Heart right ventricle (tissue), 16 donors: ENCODE results near the gene C17orf50. TPM values are rescaled to one million over a fixed set of nuclear protein-coding genes. Genes with fewer than 3 reads are reported as not detected.

Experiments used
- ATAC-seq, 8 donors: fragments of 200-7000 bp; cut with Tn5 transposase; one replicate each; pipeline ENCODE4 v1.9.1; 2020; ENCODE audit warnings: mild to moderate bottlenecking in 8 of 8, moderate library complexity in 8 of 8, moderate number of reproducible peaks in 1 of 8
- DNase-seq, 2 donors: peaks; one replicate each; pipeline ENCODE4 v3.0.0-alpha.2; 2020
- H3K27ac ChIP-seq, 10 donors: fragments of 200-600 bp; sonication (generic) in 2 of 10; one replicate each; pipeline versions ENCODE4 v1.5.0 to v1.8.0; 2020 to 2022; ENCODE audit warnings: mild to moderate bottlenecking in 3 of 10
- H3K27me3 ChIP-seq, 7 donors: fragments of 200-600 bp; one replicate each; pipeline ENCODE4 v1.8.0; 2021 to 2022; ENCODE audit warnings: mild to moderate bottlenecking in 2 of 7
- H3K36me3 ChIP-seq, 9 donors: fragments of 200-600 bp; sonication (generic) in 1 of 9; one replicate each; pipeline versions ENCODE4 v1.5.0 to v1.8.0; 2020 to 2022; ENCODE audit warnings: mild to moderate bottlenecking in 2 of 9
- H3K4me1 ChIP-seq, 9 donors: fragments of 200-600 bp; sonication (generic) in 1 of 9; one replicate each; pipeline versions ENCODE4 v1.5.0 to v1.8.0; 2020 to 2022; ENCODE audit warnings: mild to moderate bottlenecking in 4 of 9
- H3K4me3 ChIP-seq, 10 donors: fragments of 200-600 bp; sonication (generic) in 2 of 10; one replicate each; pipeline versions ENCODE4 v1.5.0 to v1.8.0; 2020 to 2022; ENCODE audit warnings: mild to moderate bottlenecking in 7 of 10, moderate library complexity in 2 of 10
- H3K9me3 ChIP-seq, 11 donors: fragments of 200-600 bp in 10 of 11; sonication (generic) in 2 of 11; one replicate each; pipeline versions ENCODE4 v1.5.0 to v1.8.0; 2013 to 2022; ENCODE audit warnings: mild to moderate bottlenecking in 2 of 11, control low read depth in 1 of 11, moderate library complexity in 1 of 11
- CTCF ChIP-seq, 9 donors: fragments of 200-600 bp; sonication (generic) in 2 of 9; IDR thresholded peaks; one replicate each; pipeline versions ENCODE4 v1.5.0 to v1.8.0; 2021 to 2022; ENCODE audit warnings: antibody characterized with exemption in 9 of 9, mild to moderate bottlenecking in 5 of 9, moderate library complexity in 1 of 9
- WGBS, 2 donors: extraction: QIAGEN DNeasy Blood & Tissue Kit; methylation state at CpG; one replicate each; pipeline ENCODE4 v1.1.7; 2013; ENCODE audit warnings: inconsistent platforms in 1 of 2; 5-methylcytosine and 5-hydroxymethylcytosine counted together
- intact Hi-C, 10 donors: fragments of 100-400 bp; cut with DNase I; formaldehyde crosslinking; loops; one replicate each; pipeline versions ENCODE4 v1.11.1 to v1.14.2; 2022
- polyA plus RNA-seq, 2 donors: library from polyadenylated mRNA; stranded (reverse); fragments of 200-250 nt; gene quantifications; one replicate each; pipeline ENCODE4 v1.2.3, GENCODE V29; 2013
- total RNA-seq, 10 donors: library from RNA; stranded (reverse); fragmentation: NEBNext Ultra II Directional in 3 of 10; extraction: Animal tissue kit (Norgen Biotek cat#: 25700) in 3 of 10; gene quantifications; one replicate each; pipeline versions ENCODE4 v1.2.1 to v1.2.4, GENCODE V29; 2021 to 2023
- donor health status: Arrhythmogenic right ventricular cardiomyopathy.
- donor health status: ischemic (EF 13 %, LVEDD 7.1; RV severe dilation, severe dysfunction).
- donor health status: healthy with polysubstance abuse.
- donor health status: DM: no; HTN: yes; CAD: no.
- donor health status: DM: no; HTN: no; CAD: no.
- donor health status: ischemic (EF 25% LVEDD 6.9; RV normal size, moderate dysfunction).
- donor health status: ischemic (EF 25% LVEDD 5.7; RV mildly dilated, moderate dysfunction).
- donor health status: healthy.
- donor health status: DM: yes; HTN: yes; CAD: no.
- donor health status: Ischemic cardiomyopathy.
- donor health status: ischemic (EF 35%, LVEDD 5.7; RV mildly dilated, moderate dysfunction).
- donor health status: nonischemic (EF 11% LVEDD 7.7; RV severe dilation, severe dysfunction).
- donor health status: DM: yes; HTN: yes; CAD: no.
- donor health status: PGD.
- donor health status: ischemic (EF 29% LVEDD 5.4; RV normal size, mild dysfunction).
- donor health status: nonischemic (EF 23%, LVEDD 6.1; RV moderate dilation, normal function).

C17orf50 gene
- total and polyA plus RNA-seq, 12 donors: not detected

GRCh38 chr17:35736236-35736635 lies 24.5 kb upstream of the C17orf50 start:
- no peak for TF ChIP-seq CTCF (IDR thresholded peaks at IDR 0.05)
- Histone ChIP-seq H3K4me3 (no peak overlapping the region), H3K4me1 (peaks cover 2 to 15% (median 7%) of the 10 kb centered on the region in 9 donors), H3K27me3 (peaks cover 0 to 24% (median 6%) of the 10 kb centered on the region in 7 donors), H3K27ac (no peak overlapping the region), H3K36me3 (no peaks in the 10 kb centered on the region), H3K9me3 (no peaks in the 10 kb centered on the region)
- intact Hi-C loops: no loop called here
- WGBS, 2 donors: 92 to 96% methylated on average over 5 of the region's 5 CpGs
- DNase-seq (no peak), ATAC-seq (no peak)

- H3K4me3 ChIP-seq: no peak overlapping the region
- ATAC-seq (no peak), DNase-seq (no peak)
- peaks cover 0 to 12% (median 8%) of the 10 kb centered on the region in 9 donors for H3K4me1 ChIP-seq
- no peaks in the 10 kb centered on the region for H3K9me3 ChIP-seq
- 88 to 95% methylated on average over 5 of the region's 5 CpGs for WGBS, 2 donors
- TF ChIP-seq CTCF (IDR thresholded peaks at IDR 0.05): no peak
- H3K27me3 ChIP-seq: peaks cover 0 to 37% (median 29%) of the 10 kb centered on the region in 7 donors
- intact Hi-C loops: no loop called here
- no peak overlapping the region for H3K27ac ChIP-seq
- no peaks in the 10 kb centered on the region for H3K36me3 ChIP-seq
These were observed 22.1 kb upstream of the C17orf50 start for GRCh38 chr17:35738519-35739133.

- Histone ChIP-seq H3K4me1 (peaks cover 0 to 12% (median 8%) of the 10 kb centered on the region in 9 donors), H3K36me3 (no peaks in the 10 kb centered on the region), H3K27ac (no peak overlapping the region), H3K4me3 (no peak overlapping the region), H3K27me3 (peaks cover 0 to 45% (median 35%) of the 10 kb centered on the region in 7 donors), H3K9me3 (no peaks in the 10 kb centered on the region)
- peak in 1 of 8 donors; percentile 5 for ATAC-seq
- TF ChIP-seq CTCF (IDR thresholded peaks at IDR 0.05): no peak
- 89% methylated on average over 7 of the region's 7 CpGs for WGBS, 2 donors
- DNase-seq: no peak
- intact Hi-C loops: loop anchor here in 5 of 10 donors (10.0 kb wide), 4 partner anchors 425 to 575 kb away; no protein-coding TSS in a partner anchor
These were observed 20.5 kb upstream of the C17orf50 start for GRCh38 chr17:35740216-35740615.

- ATAC-seq (peak; percentile 31 to 62 (median 44)), DNase-seq (no peak)
- WGBS, 2 donors: 16 to 17% methylated on average over 73 of the region's 73 CpGs
These were observed 19.4 kb upstream of the C17orf50 start for GRCh38 chr17:35740997-35741931.

More at GRCh38 chr17:35740997-35741931, 19.4 kb upstream of the C17orf50 start:
- peak overlapping the region in 7 of 10 donors; percentile 13 to 41 (median 22) for H3K4me3 ChIP-seq
- peaks cover 0 to 47% (median 35%) of the 10 kb centered on the region in 7 donors for H3K27me3 ChIP-seq
- peak in 2 of 9 donors; percentile 4 for TF ChIP-seq CTCF (IDR thresholded peaks at IDR 0.05)
- intact Hi-C loops: loop anchor here in 5 of 10 donors (10.0 kb wide), 4 partner anchors 426 to 576 kb away; no protein-coding TSS in a partner anchor
- H3K27ac ChIP-seq: no peak overlapping the region
- no peaks in the 10 kb centered on the region for H3K36me3 ChIP-seq
- no peaks in the 10 kb centered on the region for H3K9me3 ChIP-seq
- H3K4me1 ChIP-seq: peaks cover 0 to 12% (median 8%) of the 10 kb centered on the region in 9 donors
